22Rv1 (cell line): ENCODE results near the gene CTNNA3.

Experiments
- CTCF ChIP-seq: fragments of 450-650 bp; IDR thresholded peaks from 2 replicates; pipeline ENCODE4 v1.5.1; 2017; ENCODE audit warnings: mild to moderate bottlenecking
- ZFX ChIP-seq: fragments of 450-650 bp; IDR thresholded peaks from 2 replicates; pipeline ENCODE4 v1.6.1; 2017; ENCODE audit warnings: antibody characterized with exemption, borderline replicate concordance

GRCh38 chr10:66964946-66965345 lies 731.0 kb downstream of the CTNNA3 start:
- no peak for TF ChIP-seq CTCF
- TF ChIP-seq ZFX: no peak
